Keratinocyte (primary cell): ENCODE data around the gene VWA5B2. TPM values are rescaled to one million over a fixed set of nuclear protein-coding genes. Genes with fewer than 3 reads are reported as not detected.

Experiments used
- DNase-seq: peaks from one replicate; pipeline ENCODE4 v3.0.0-alpha.2; 2011; ENCODE audit warnings: low read depth, missing footprints, low spot score
- FAIRE-seq: peaks from 2 replicates; lab custom pipeline; 2011; peaks lifted over from hg19 to GRCh38; lab: Jason Lieb, UNC
- H2AFZ ChIP-seq: 2 replicates; pipeline ENCODE4 v1.6.0; 2012; ENCODE audit warnings: low read length, control low read depth, inconsistent platforms; ENCODE audit not compliant: control insufficient read depth
- H3K27ac ChIP-seq: 2 replicates; pipeline ENCODE4 v1.5.1; 2011; ENCODE audit warnings: low read length; ENCODE audit not compliant: control insufficient read depth, insufficient read depth
- H3K27me3 ChIP-seq: 3 replicates; pipeline ENCODE4 v1.6.0; 2011; ENCODE audit warnings: low read length; ENCODE audit not compliant: control insufficient read depth, insufficient read depth; ENCODE audit errors: extremely low read depth
- H3K36me3 ChIP-seq, 2 experiments: 2 replicates in 1 of 2; 3 replicates in 1 of 2; pipeline ENCODE4 v1.5.1; 2011; ENCODE audit warnings: low read length in 2 of 2, mild to moderate bottlenecking in 1 of 2; ENCODE audit not compliant: control insufficient read depth in 2 of 2, insufficient read depth in 2 of 2; ENCODE audit errors: extremely low read depth in 1 of 2
- H3K4me1 ChIP-seq: 3 replicates; pipeline ENCODE4 v1.5.1; 2011; ENCODE audit warnings: low read length; ENCODE audit not compliant: control insufficient read depth, insufficient read depth; ENCODE audit errors: extremely low read depth
- H3K4me2 ChIP-seq: 3 replicates; pipeline ENCODE4 v1.6.0; 2011; ENCODE audit warnings: low read depth, low read length; ENCODE audit not compliant: control insufficient read depth, insufficient read depth; ENCODE audit errors: extremely low read depth
- H3K4me3 ChIP-seq, 3 experiments: fragments of 200-600 bp in 1 of 3; sonication (generic) in 1 of 3; 2 replicates in 2 of 3; 3 replicates in 1 of 3; pipeline ENCODE4 v1.5.1; 2011 to 2016; ENCODE audit warnings: low read length in 3 of 3, mild to moderate bottlenecking in 3 of 3, control low read depth in 2 of 3, inconsistent platforms in 1 of 3, low read depth in 1 of 3, mixed read lengths in 1 of 3, mixed run types in 1 of 3, moderate library complexity in 1 of 3; ENCODE audit not compliant: control insufficient read depth in 2 of 3, insufficient read depth in 2 of 3; ENCODE audit errors: extremely low read depth in 1 of 3
- H3K79me2 ChIP-seq: 2 replicates; pipeline ENCODE4 v1.6.0; 2012; ENCODE audit warnings: low read length; ENCODE audit not compliant: control insufficient read depth, insufficient read depth
- H3K9ac ChIP-seq: 3 replicates; pipeline ENCODE4 v1.6.0; 2011; ENCODE audit warnings: low read length; ENCODE audit not compliant: control insufficient read depth, insufficient read depth; ENCODE audit errors: extremely low read depth
- H3K9me1 ChIP-seq: 3 replicates; pipeline ENCODE4 v1.6.0; 2011; ENCODE audit warnings: low read length; ENCODE audit not compliant: control insufficient read depth, insufficient read depth; ENCODE audit errors: extremely low read depth
- H3K9me3 ChIP-seq: 2 replicates; pipeline ENCODE4 v1.5.1; 2012; ENCODE audit warnings: low read depth, low read length; ENCODE audit not compliant: control insufficient read depth
- H4K20me1 ChIP-seq: 3 replicates; pipeline ENCODE4 v1.6.0; 2011; ENCODE audit warnings: low read length; ENCODE audit not compliant: control insufficient read depth, insufficient read depth; ENCODE audit errors: extremely low read depth
- CTCF ChIP-seq, 3 experiments: IDR thresholded peaks in 1 of 3; conservative IDR thresholded peaks in 1 of 3; optimal IDR thresholded peaks in 1 of 3; 2 replicates in 2 of 3; 3 replicates in 1 of 3; pipeline versions ENCODE3 to v1.5.1; 2011; ENCODE audit warnings: low read length in 3 of 3, mild to moderate bottlenecking in 3 of 3, moderate library complexity in 2 of 3, control low read depth in 1 of 3, inconsistent platforms in 1 of 3; ENCODE audit not compliant: insufficient read depth in 2 of 3; ENCODE audit errors: extremely low read depth in 1 of 3
- EZH2 ChIP-seq: IDR thresholded peaks from one replicate; pipeline ENCODE4 v1.6.1; 2012; ENCODE audit warnings: inconsistent platforms, mild to moderate bottlenecking, low read length, moderate library complexity
- dilution Hi-C: fragments of 300-500 bp; cut with MboI; formaldehyde crosslinking; loops from one replicate; pipeline ENCODE4 v1.7.0; 2020; ENCODE audit warnings: low sequenced_read_pairs; ENCODE audit not compliant: extremely low pct_ligation_motif_present
- polyA plus RNA-seq, 5 experiments: library from polyadenylated mRNA; depleted of rRNA in 3 of 5; stranded (reverse) in 3 of 5; stranded (forward) in 1 of 5; unstranded in 1 of 5; fragments of >200 nt; gene quantifications; 1 replicate in 1 of 5; 2 replicates in 3 of 5; 3 replicates in 1 of 5; pipeline versions ENCODE4 v1.2.1 to v1.2.3, GENCODE V29; 2011 to 2012; ENCODE audit warnings: missing spikeins in 2 of 5, low read depth in 1 of 5, low replicate concordance in 1 of 5

The VWA5B2 gene
- polyA plus RNA-seq, 1 donor (not counting 4 experiments of a cell fraction or from before 2014, with no cell fraction given) = not detected

- H3K4me2 ChIP-seq = no peak overlapping the region
- no peak overlapping the region for H3K9ac ChIP-seq
- H3K9me3 ChIP-seq = no peaks in the 10 kb centered on the region
- TF ChIP-seq CTCF (optimal IDR thresholded peaks at IDR 0.05 in 1 of 3, IDR thresholded peaks at IDR 0.05 in 1 of 3, conservative IDR thresholded peaks at IDR 0.05 in 1 of 3; ENCODE audit: extremely low read depth in 1 of 3, insufficient read depth in 2 of 3, low read length in 3 of 3) = peak; percentile 59 to 93 (median 85)
- TF ChIP-seq EZH2 = no peak
- no peak for DNase-seq
- H3K4me3 ChIP-seq = no peak overlapping the region
- H2AFZ ChIP-seq = no peak overlapping the region
- H3K4me1 ChIP-seq = peaks cover 3% of the 10 kb centered on the region
- H3K79me2 ChIP-seq = no peaks in the 10 kb centered on the region
- no peaks in the 10 kb centered on the region for H4K20me1 ChIP-seq
- FAIRE-seq = no peak
- dilution Hi-C loops = no loop called here
- H3K27me3 ChIP-seq = peaks cover 54% of the 10 kb centered on the region
- H3K9me1 ChIP-seq = no peaks in the 10 kb centered on the region
- no peaks in the 10 kb centered on the region for H3K36me3 ChIP-seq
- H3K27ac ChIP-seq = no peak overlapping the region
Observed at GRCh38 chr3:184227481-184227935, 1.9 kb upstream of the VWA5B2 start.

GRCh38 chr3:184228376-184229137, 828 bp upstream of the VWA5B2 start:
- Histone ChIP-seq H3K4me1 (peaks cover 3% of the 10 kb centered on the region), H3K9ac (no peak overlapping the region), H3K9me1 (no peaks in the 10 kb centered on the region), H3K4me3 (no peak overlapping the region), H3K9me3 (no peaks in the 10 kb centered on the region), H4K20me1 (no peaks in the 10 kb centered on the region), H3K4me2 (no peak overlapping the region), H3K27ac (no peak overlapping the region), H3K79me2 (no peaks in the 10 kb centered on the region), H3K27me3 (peaks cover 61% of the 10 kb centered on the region), H3K36me3 (no peaks in the 10 kb centered on the region), H2AFZ (no peak overlapping the region)
- dilution Hi-C loops = no loop called here
- TF ChIP-seq CTCF (optimal IDR thresholded peaks at IDR 0.05 in 1 of 3, IDR thresholded peaks at IDR 0.05 in 1 of 3, conservative IDR thresholded peaks at IDR 0.05 in 1 of 3; ENCODE audit: extremely low read depth in 1 of 3, insufficient read depth in 2 of 3, low read length in 3 of 3) (peak in 1 of 3 experiments; percentile 5), EZH2 (peak; percentile 59)
- DNase-seq (no peak), FAIRE-seq (no peak)
